ENCODE measurements around the gene SRGAP2B.
"Not testable (repeated sequence)": the region's sequence is repeated elsewhere in the genome, so short reads cannot be mapped to it uniquely, and the experiment has no call there.

DNA sequence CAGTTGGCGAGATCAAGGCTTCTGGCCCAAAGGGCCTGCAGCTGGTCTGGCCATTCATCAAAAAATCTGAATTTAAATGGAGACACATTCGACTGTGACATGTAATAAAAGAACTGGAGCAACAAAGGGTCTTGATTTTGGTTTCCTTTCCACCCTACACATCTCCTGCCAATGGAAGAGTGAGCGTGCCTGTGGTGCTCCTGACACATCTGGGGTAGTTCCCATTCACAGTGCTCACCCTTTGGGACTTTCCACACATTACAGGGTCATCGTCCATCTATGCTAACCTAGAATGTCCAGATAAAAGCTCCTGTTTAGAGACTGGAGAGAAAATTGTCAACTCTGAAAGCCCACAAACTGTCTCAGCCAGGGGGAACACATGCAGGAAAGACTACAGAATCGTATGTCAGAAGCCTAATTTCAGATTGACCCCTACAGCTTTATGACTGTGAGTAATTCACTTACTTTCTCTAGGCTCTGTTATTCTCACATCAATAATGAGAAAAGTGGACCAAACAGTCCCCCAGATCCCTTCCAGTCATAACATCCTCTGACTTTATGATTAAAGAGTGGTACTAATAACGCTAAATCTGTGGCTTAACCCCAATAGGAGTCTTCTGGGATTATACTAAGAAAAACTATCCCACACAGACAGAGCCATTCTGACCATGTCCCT lies 46.8 kb downstream of the SRGAP2B start:
- TF ChIP-seq, protein P1, sequence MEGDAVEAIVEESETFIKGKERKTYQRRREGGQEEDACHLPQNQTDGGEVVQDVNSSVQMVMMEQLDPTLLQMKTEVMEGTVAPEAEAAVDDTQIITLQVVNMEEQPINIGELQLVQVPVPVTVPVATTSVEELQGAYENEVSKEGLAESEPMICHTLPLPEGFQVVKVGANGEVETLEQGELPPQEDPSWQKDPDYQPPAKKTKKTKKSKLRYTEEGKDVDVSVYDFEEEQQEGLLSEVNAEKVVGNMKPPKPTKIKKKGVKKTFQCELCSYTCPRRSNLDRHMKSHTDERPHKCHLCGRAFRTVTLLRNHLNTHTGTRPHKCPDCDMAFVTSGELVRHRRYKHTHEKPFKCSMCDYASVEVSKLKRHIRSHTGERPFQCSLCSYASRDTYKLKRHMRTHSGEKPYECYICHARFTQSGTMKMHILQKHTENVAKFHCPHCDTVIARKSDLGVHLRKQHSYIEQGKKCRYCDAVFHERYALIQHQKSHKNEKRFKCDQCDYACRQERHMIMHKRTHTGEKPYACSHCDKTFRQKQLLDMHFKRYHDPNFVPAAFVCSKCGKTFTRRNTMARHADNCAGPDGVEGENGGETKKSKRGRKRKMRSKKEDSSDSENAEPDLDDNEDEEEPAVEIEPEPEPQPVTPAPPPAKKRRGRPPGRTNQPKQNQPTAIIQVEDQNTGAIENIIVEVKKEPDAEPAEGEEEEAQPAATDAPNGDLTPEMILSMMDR (optimal IDR thresholded peaks at IDR 0.05 in 1 of 3, IDR thresholded peaks at IDR 0.05 in 1 of 3, conservative IDR thresholded peaks at IDR 0.05 in 1 of 3; ENCODE audit: extremely low read depth in 1 of 3, insufficient read depth in 2 of 3, low read length in 3 of 3): not testable (repeated sequence)
- TF ChIP-seq EZH2 (IDR thresholded peaks at IDR 0.05; ENCODE audit: low read length): not testable (repeated sequence)
